HEK293 (cell line): ENCODE results near the gene DAAM2.

Source experiments
- CTCF ChIA-PET: fragments of 350-600 bp; formaldehyde crosslinking; extraction: SDS; loops from one replicate; lab custom pipeline; 2021; ENCODE audit warnings: antibody characterized with exemption; lab: Yijun Ruan, JAX
- POLR2A ChIA-PET: fragments of 300-600 bp; formaldehyde crosslinking; extraction: SDS; loops from one replicate; lab custom pipeline; 2020; ENCODE audit warnings: antibody characterized with exemption, inconsistent platforms; lab: Yijun Ruan, JAX
- H3K27ac ChIP-seq: fragments of 200-500 bp; sonication (Bioruptor generic); 2 replicates; pipeline ENCODE4 v1.5.1; 2014; ENCODE audit warnings: low read depth, low read length, control low read depth, inconsistent platforms; ENCODE audit errors: extremely low read depth
- H3K36me3 ChIP-seq, 2 experiments: fragments of 200-500 bp in 1 of 2; sonication (Bioruptor generic) in 1 of 2; 1 replicate in 1 of 2; 2 replicates in 1 of 2; pipeline ENCODE4 v1.5.1; 2014 to 2017; ENCODE audit warnings: inconsistent platforms in 2 of 2, low read length in 2 of 2; ENCODE audit not compliant: control insufficient read depth in 2 of 2, insufficient read depth in 1 of 2
- H3K4me1 ChIP-seq: fragments of 200-500 bp; sonication (Bioruptor generic); 2 replicates; pipeline ENCODE4 v1.5.1; 2014; ENCODE audit warnings: mild to moderate bottlenecking, low read length, inconsistent platforms; ENCODE audit not compliant: control insufficient read depth, insufficient read depth
- H3K4me3 ChIP-seq: 2 replicates; pipeline ENCODE4 v1.5.1; 2011; ENCODE audit warnings: low read depth, mild to moderate bottlenecking, control low read depth, low read length, moderate library complexity
- H3K9me3 ChIP-seq: fragments of 200-500 bp; sonication (Bioruptor generic); 2 replicates; pipeline ENCODE4 v1.5.1; 2014; ENCODE audit warnings: low read depth, low read length, inconsistent platforms; ENCODE audit not compliant: control insufficient read depth, insufficient read depth
- ELK4 ChIP-seq: IDR thresholded peaks from 2 replicates; pipeline ENCODE4 v1.6.1; 2011; ENCODE audit warnings: mild to moderate bottlenecking, low read depth, low read length, borderline replicate concordance
- GFI1B ChIP-seq: fragments of 450-650 bp; formaldehyde crosslinking; IDR thresholded peaks from 2 replicates; pipeline ENCODE4 v1.5.1; 2016; ENCODE audit warnings: missing biosample characterization, missing genetic modification characterization
- HOXD13 ChIP-seq: sonication (generic); formaldehyde crosslinking; IDR thresholded peaks from 2 replicates; pipeline ENCODE4 v1.8.0; 2022; ENCODE audit warnings: missing genetic modification reagents, borderline replicate concordance
- IKZF3 ChIP-seq: fragments of 450-650 bp; IDR thresholded peaks from 2 replicates; pipeline ENCODE4 v1.5.0; 2018; ENCODE audit warnings: missing biosample characterization, mild to moderate bottlenecking, missing genetic modification characterization, moderate library complexity
- MZF1 ChIP-seq: fragments of 450-650 bp; formaldehyde crosslinking; IDR thresholded peaks from 2 replicates; pipeline ENCODE4 v1.5.1; 2017; ENCODE audit warnings: missing biosample characterization, missing genetic modification characterization, borderline replicate concordance
- ZBTB6 ChIP-seq: fragments of 450-650 bp; formaldehyde crosslinking; IDR thresholded peaks from 2 replicates; pipeline ENCODE4 v1.5.1; 2017; ENCODE audit warnings: missing biosample characterization, missing genetic modification characterization
- ZFP3 ChIP-seq: fragments of 450-650 bp; formaldehyde crosslinking; IDR thresholded peaks from 2 replicates; pipeline ENCODE4 v1.5.1; 2016; ENCODE audit warnings: low read depth, missing biosample characterization, missing genetic modification characterization
- ZNF18 ChIP-seq: fragments of 450-650 bp; formaldehyde crosslinking; IDR thresholded peaks from 2 replicates; pipeline ENCODE4 v1.5.1; 2016; ENCODE audit warnings: missing biosample characterization, missing genetic modification characterization
- ZNF2 ChIP-seq: fragments of 450-650 bp; formaldehyde crosslinking; IDR thresholded peaks from 2 replicates; pipeline ENCODE4 v1.5.1; 2016; ENCODE audit warnings: missing biosample characterization, missing genetic modification characterization
- ZNF211 ChIP-seq: fragments of 450-650 bp; formaldehyde crosslinking; IDR thresholded peaks from 2 replicates; pipeline ENCODE4 v1.5.1; 2016; ENCODE audit warnings: low read depth, missing biosample characterization, missing genetic modification characterization
- ZNF214 ChIP-seq: fragments of 450-650 bp; formaldehyde crosslinking; IDR thresholded peaks from 2 replicates; pipeline ENCODE4 v1.5.1; 2017; ENCODE audit warnings: missing biosample characterization, mild to moderate bottlenecking, missing genetic modification characterization, borderline replicate concordance
- ZNF221 ChIP-seq: fragments of 450-650 bp; formaldehyde crosslinking; IDR thresholded peaks from 2 replicates; pipeline ENCODE4 v1.5.1; 2017; ENCODE audit warnings: missing biosample characterization, missing genetic modification characterization, borderline replicate concordance
- ZNF223 ChIP-seq: fragments of 450-650 bp; formaldehyde crosslinking; IDR thresholded peaks from 2 replicates; pipeline ENCODE4 v1.5.1; 2016; ENCODE audit warnings: missing biosample characterization, missing genetic modification characterization
- ZNF473 ChIP-seq: fragments of 450-650 bp; formaldehyde crosslinking; IDR thresholded peaks from 2 replicates; pipeline ENCODE4 v1.5.1; 2017; ENCODE audit warnings: missing biosample characterization, missing genetic modification characterization
- ZNF48 ChIP-seq: fragments of 450-650 bp; formaldehyde crosslinking; IDR thresholded peaks from 2 replicates; pipeline ENCODE4 v1.5.1; 2016; ENCODE audit warnings: missing biosample characterization, missing genetic modification characterization
- ZNF561 ChIP-seq: fragments of 450-650 bp; IDR thresholded peaks from 2 replicates; pipeline ENCODE4 v1.5.1; 2018; ENCODE audit warnings: missing biosample characterization, missing genetic modification characterization, borderline replicate concordance
- ZNF596 ChIP-seq: fragments of 450-650 bp; IDR thresholded peaks from 2 replicates; pipeline ENCODE4 v1.5.0; 2018; ENCODE audit warnings: missing biosample characterization, mild to moderate bottlenecking, missing genetic modification characterization, moderate library complexity
- ZNF600 ChIP-seq: fragments of 450-650 bp; formaldehyde crosslinking; IDR thresholded peaks from 2 replicates; pipeline ENCODE4 v1.5.1; 2016; ENCODE audit warnings: missing biosample characterization, missing genetic modification characterization
- ZNF654 ChIP-seq: fragments of 450-650 bp; formaldehyde crosslinking; IDR thresholded peaks from 2 replicates; pipeline ENCODE4 v1.5.1; 2016; ENCODE audit warnings: low read depth, missing biosample characterization, missing genetic modification characterization
- ZNF664 ChIP-seq: fragments of 450-650 bp; formaldehyde crosslinking; IDR thresholded peaks from 2 replicates; pipeline ENCODE4 v1.5.1; 2016; ENCODE audit warnings: missing biosample characterization, missing genetic modification characterization
- ZNF785 ChIP-seq: fragments of 450-650 bp; formaldehyde crosslinking; IDR thresholded peaks from 2 replicates; pipeline ENCODE4 v1.5.1; 2016; ENCODE audit warnings: missing biosample characterization, missing genetic modification characterization
- ZNF837 ChIP-seq: fragments of 450-650 bp; formaldehyde crosslinking; IDR thresholded peaks from 2 replicates; pipeline ENCODE4 v1.5.1; 2016; ENCODE audit warnings: missing biosample characterization, missing genetic modification characterization
- ZSCAN23 ChIP-seq: fragments of 450-650 bp; formaldehyde crosslinking; IDR thresholded peaks from 2 replicates; pipeline ENCODE4 v1.5.1; 2016; ENCODE audit warnings: missing biosample characterization, missing genetic modification characterization
- ZXDB ChIP-seq: fragments of 450-650 bp; formaldehyde crosslinking; IDR thresholded peaks from 2 replicates; pipeline ENCODE4 v1.5.1; 2016; ENCODE audit warnings: missing biosample characterization, missing genetic modification characterization

DAAM2 gene

GRCh38 chr6:39841923-39842322 lies 49.7 kb downstream of the DAAM2 start:
- H3K27ac ChIP-seq = no peak overlapping the region
- CTCF ChIA-PET = interaction anchor here (0.5 to 1.1 kb wide), 4 partner anchors 9 to 472 kb away, joined by 3 to 4 read pairs (median 4); no protein-coding TSS in a partner anchor
- POLR2A ChIA-PET = no interaction called here
- TF ChIP-seq ZNF837 (tag by site-specific recombination) (no peak), ZBTB6 (no peak), ZNF223 (tag by site-specific recombination) (no peak), ZNF211 (tag by site-specific recombination) (no peak), ZNF473 (tag by site-specific recombination) (no peak), ZXDB (no peak), ZNF785 (tag by site-specific recombination) (no peak), ZNF596 (no peak), ZNF221 (tag by site-specific recombination) (no peak), ZNF214 (no peak), ZNF48 (no peak)
- H3K36me3 ChIP-seq = no peaks in the 10 kb centered on the region
- no peak overlapping the region for H3K4me3 ChIP-seq
- no peaks in the 10 kb centered on the region for H3K4me1 ChIP-seq
- H3K9me3 ChIP-seq = no peaks in the 10 kb centered on the region

GRCh38 chr6:39843305-39844020 lies 51.3 kb downstream of the DAAM2 start:
- CTCF ChIA-PET = interaction anchor here (0.5 to 1.8 kb wide), 9 partner anchors 9 to 110 kb away, joined by 3 to 5 read pairs (median 4); no protein-coding TSS in a partner anchor
- Histone ChIP-seq H3K4me3 (no peak overlapping the region), H3K36me3 (no peaks in the 10 kb centered on the region), H3K9me3 (no peaks in the 10 kb centered on the region), H3K27ac (no peak overlapping the region), H3K4me1 (no peaks in the 10 kb centered on the region)
- POLR2A ChIA-PET = no interaction called here
- no peak for TF ChIP-seq GFI1B (tag by site-specific recombination)
- TF ChIP-seq ZFP3 = no peak
- peak; percentile 51; the same call in 1 of the 2 replicates for TF ChIP-seq ZNF2
- no peak for TF ChIP-seq ZNF18 (tag by site-specific recombination)
- TF ChIP-seq ZNF561 (tag by site-specific recombination) = no peak
- no peak for TF ChIP-seq ZNF654 (tag by site-specific recombination)
- TF ChIP-seq IKZF3 (tag by site-specific recombination) = no peak
- TF ChIP-seq HOXD13 (CRISPR knock-in tag) = 0 out of 2 replicates have a peak, but pooled peaks have one; percentile 44
- no peak for TF ChIP-seq ZNF664 (tag by site-specific recombination)
- TF ChIP-seq MZF1 (tag by site-specific recombination) = peak; percentile 81; the same call in 1 of the 2 replicates
- no peak for TF ChIP-seq ELK4
- no peak for TF ChIP-seq ZSCAN23 (tag by site-specific recombination)
- peak; percentile 16; the same call in 1 of the 2 replicates for TF ChIP-seq ZNF600
- TF ChIP-seq, all 188 proteins: peak for 4
